Measurements from ENCODE around the gene NHLRC1.

The NHLRC1 gene

GRCh38 chr6:18080544-18080943, 41.9 kb downstream of the NHLRC1 start:
- DNase-seq, result no peak

- no peak for DNase-seq
These were observed 43.6 kb downstream of the NHLRC1 start for GRCh38 chr6:18078866-18079265.

GRCh38 chr6:18076231-18076630, 46.2 kb downstream of the NHLRC1 start:
- DNase-seq, result no peak

- no peak for DNase-seq
These were observed 49.6 kb downstream of the NHLRC1 start for GRCh38 chr6:18072841-18073240.

- no peak for DNase-seq
These were observed 52.0 kb downstream of the NHLRC1 start for GRCh38 chr6:18070486-18070885.
